ENCODE measurements around the gene ANAPC5. TPM values are rescaled to one million over a fixed set of nuclear protein-coding genes. Genes with fewer than 3 reads are reported as not detected.

Gene ANAPC5
- total RNA-seq, 1 experiment from 2014 or later, result 116 TPM

DNA sequence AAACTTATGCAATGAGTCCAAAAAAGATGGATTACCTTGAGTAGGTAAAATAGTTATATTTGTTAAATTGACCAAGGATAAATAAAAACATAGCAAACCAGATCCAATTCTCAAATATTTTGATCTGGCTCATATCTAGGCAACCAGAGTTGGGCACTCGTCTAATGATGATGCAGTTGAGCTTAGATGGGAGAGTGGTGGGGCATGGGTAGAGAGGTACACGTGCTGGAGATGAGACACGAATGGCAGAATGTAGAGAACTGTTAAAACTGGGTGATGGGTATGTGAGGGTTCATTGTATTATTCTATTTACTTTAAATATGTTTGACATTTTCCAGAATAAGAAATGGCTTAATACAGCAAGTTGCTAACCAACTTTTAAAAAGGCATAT lies 40.1 kb upstream of the ANAPC5 start:
- TF ChIP-seq ZNF121 (CRISPR knock-in tag; IDR thresholded peaks at IDR 0.05) (no peak), TEAD1 (CRISPR knock-in tag; IDR thresholded peaks at IDR 0.05) (no peak), RELA (CRISPR knock-in tag; IDR thresholded peaks at IDR 0.05; ENCODE audit: borderline replicate concordance) (no peak)
- Mint-ChIP-seq H3K27me3 (ENCODE audit: low read depth) (no peaks in the 10 kb centered on the region; the same call in 1 of the 2 replicates), H3K4me3 (no peak overlapping the region), H3K9me3 (no peaks in the 10 kb centered on the region), H3K4me1 (no peaks in the 10 kb centered on the region), H3K27ac (no peak overlapping the region), H3K36me3 (no peaks in the 10 kb centered on the region)
- POLR2A ChIA-PET, result interaction anchor here (1.2 kb wide), 1 partner anchor 39 kb away, joined by 3 read pairs; no protein-coding TSS in a partner anchor
- CTCF ChIA-PET, result no interaction called here
- ATAC-seq (no peak), DNase-seq (ENCODE audit: low spot score) (no peak)

- CTCF ChIA-PET, result no interaction called here
- no peaks in the 10 kb centered on the region for H3K36me3 Mint-ChIP-seq
- no peak overlapping the region for H3K4me3 Mint-ChIP-seq
- DNase-seq (ENCODE audit: low spot score) (no peak), ATAC-seq (no peak)
- no peaks in the 10 kb centered on the region for H3K4me1 Mint-ChIP-seq
- H3K27ac Mint-ChIP-seq, result no peak overlapping the region
- no peaks in the 10 kb centered on the region for H3K9me3 Mint-ChIP-seq
- TF ChIP-seq, protein P1, sequence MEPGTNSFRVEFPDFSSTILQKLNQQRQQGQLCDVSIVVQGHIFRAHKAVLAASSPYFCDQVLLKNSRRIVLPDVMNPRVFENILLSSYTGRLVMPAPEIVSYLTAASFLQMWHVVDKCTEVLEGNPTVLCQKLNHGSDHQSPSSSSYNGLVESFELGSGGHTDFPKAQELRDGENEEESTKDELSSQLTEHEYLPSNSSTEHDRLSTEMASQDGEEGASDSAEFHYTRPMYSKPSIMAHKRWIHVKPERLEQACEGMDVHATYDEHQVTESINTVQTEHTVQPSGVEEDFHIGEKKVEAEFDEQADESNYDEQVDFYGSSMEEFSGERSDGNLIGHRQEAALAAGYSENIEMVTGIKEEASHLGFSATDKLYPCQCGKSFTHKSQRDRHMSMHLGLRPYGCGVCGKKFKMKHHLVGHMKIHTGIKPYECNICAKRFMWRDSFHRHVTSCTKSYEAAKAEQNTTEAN (CRISPR knock-in tag; IDR thresholded peaks at IDR 0.05), result no peak
- no peak for TF ChIP-seq SMAD3 (CRISPR knock-in tag; IDR thresholded peaks at IDR 0.05; ENCODE audit: borderline replicate concordance)
- no peak for TF ChIP-seq MLX (CRISPR knock-in tag; IDR thresholded peaks at IDR 0.05)
- no peak for TF ChIP-seq SP1 (CRISPR knock-in tag; conservative IDR thresholded peaks at IDR 0.05)
- TF ChIP-seq ETV6 (CRISPR knock-in tag; IDR thresholded peaks at IDR 0.05), result no peak
- no peak for TF ChIP-seq FOXP1 (CRISPR knock-in tag; IDR thresholded peaks at IDR 0.05; ENCODE audit: borderline replicate concordance)
- H3K27me3 Mint-ChIP-seq (ENCODE audit: low read depth), result no peaks in the 10 kb centered on the region; the same call in 1 of the 2 replicates
- POLR2A ChIA-PET, result interaction anchor here (1.2 kb wide), 1 partner anchor 39 kb away, joined by 3 read pairs; no protein-coding TSS in a partner anchor
Observed at GRCh38 chr12:121391619-121392324, 39.6 kb upstream of the ANAPC5 start.

DNA sequence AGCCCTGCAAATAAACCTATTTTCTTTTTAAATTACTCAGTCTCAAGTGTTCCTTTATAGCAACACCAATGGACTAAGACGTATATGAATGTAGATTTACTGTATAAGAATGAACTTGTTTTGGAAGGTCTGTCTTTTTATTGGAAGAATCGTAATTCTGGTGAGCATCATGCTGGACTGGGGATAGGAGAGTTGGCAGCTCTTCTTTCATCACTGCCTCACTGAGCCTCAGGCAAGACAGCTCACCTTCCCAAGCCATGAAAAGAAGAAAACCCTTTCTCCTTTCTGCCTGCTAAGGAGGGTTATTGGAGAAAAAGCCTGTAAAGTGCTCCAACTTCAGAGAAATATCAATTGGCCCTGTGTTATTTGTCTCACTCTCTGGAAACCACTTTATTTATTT lies 38.6 kb upstream of the ANAPC5 start:
- TF ChIP-seq MXD4 (CRISPR knock-in tag; IDR thresholded peaks at IDR 0.05; ENCODE audit: borderline replicate concordance) (no peak), FOXJ3 (CRISPR knock-in tag; IDR thresholded peaks at IDR 0.05; ENCODE audit: borderline replicate concordance) (no peak), MYBL2 (CRISPR knock-in tag; IDR thresholded peaks at IDR 0.05) (no peak), ZNF121 (CRISPR knock-in tag; IDR thresholded peaks at IDR 0.05) (no peak)
- TF ChIP-seq, protein P2, sequence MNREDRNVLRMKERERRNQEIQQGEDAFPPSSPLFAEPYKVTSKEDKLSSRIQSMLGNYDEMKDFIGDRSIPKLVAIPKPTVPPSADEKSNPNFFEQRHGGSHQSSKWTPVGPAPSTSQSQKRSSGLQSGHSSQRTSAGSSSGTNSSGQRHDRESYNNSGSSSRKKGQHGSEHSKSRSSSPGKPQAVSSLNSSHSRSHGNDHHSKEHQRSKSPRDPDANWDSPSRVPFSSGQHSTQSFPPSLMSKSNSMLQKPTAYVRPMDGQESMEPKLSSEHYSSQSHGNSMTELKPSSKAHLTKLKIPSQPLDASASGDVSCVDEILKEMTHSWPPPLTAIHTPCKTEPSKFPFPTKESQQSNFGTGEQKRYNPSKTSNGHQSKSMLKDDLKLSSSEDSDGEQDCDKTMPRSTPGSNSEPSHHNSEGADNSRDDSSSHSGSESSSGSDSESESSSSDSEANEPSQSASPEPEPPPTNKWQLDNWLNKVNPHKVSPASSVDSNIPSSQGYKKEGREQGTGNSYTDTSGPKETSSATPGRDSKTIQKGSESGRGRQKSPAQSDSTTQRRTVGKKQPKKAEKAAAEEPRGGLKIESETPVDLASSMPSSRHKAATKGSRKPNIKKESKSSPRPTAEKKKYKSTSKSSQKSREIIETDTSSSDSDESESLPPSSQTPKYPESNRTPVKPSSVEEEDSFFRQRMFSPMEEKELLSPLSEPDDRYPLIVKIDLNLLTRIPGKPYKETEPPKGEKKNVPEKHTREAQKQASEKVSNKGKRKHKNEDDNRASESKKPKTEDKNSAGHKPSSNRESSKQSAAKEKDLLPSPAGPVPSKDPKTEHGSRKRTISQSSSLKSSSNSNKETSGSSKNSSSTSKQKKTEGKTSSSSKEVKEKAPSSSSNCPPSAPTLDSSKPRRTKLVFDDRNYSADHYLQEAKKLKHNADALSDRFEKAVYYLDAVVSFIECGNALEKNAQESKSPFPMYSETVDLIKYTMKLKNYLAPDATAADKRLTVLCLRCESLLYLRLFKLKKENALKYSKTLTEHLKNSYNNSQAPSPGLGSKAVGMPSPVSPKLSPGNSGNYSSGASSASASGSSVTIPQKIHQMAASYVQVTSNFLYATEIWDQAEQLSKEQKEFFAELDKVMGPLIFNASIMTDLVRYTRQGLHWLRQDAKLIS (CRISPR knock-in tag; IDR thresholded peaks at IDR 0.05; ENCODE audit: borderline replicate concordance), result no peak
- POLR2A ChIA-PET, result no interaction called here
- no peaks in the 10 kb centered on the region for H3K36me3 Mint-ChIP-seq
- no peak for ATAC-seq
- H3K27me3 Mint-ChIP-seq (ENCODE audit: low read depth), result no peaks in the 10 kb centered on the region; the same call in 1 of the 2 replicates
- no peak overlapping the region for H3K4me3 Mint-ChIP-seq
- H3K4me1 Mint-ChIP-seq, result no peaks in the 10 kb centered on the region
- H3K9me3 Mint-ChIP-seq, result no peaks in the 10 kb centered on the region
- CTCF ChIA-PET, result no interaction called here
- no peak for DNase-seq (ENCODE audit: low spot score)
- H3K27ac Mint-ChIP-seq, result no peak overlapping the region
